Activated naive CD4-positive, alpha-beta T cell treated with anti-CD3 and anti-CD28 coated beads, Interleukin-2, amount 50 U/mL, for 24 hours (primary cell): Measurements from ENCODE around the gene STX2.
A peak's percentile ranks its signal among the peaks of the same experiment; 100 is the strongest.

Experiments
- H3K27ac Mint-ChIP-seq: one replicate; pipeline ENCODE4 v1.8.0; 2021; ENCODE audit warnings: mild to moderate bottlenecking, mixed read lengths
- H3K27me3 Mint-ChIP-seq: one replicate; pipeline ENCODE4 v1.8.0; 2021; ENCODE audit warnings: mixed read lengths
- H3K36me3 Mint-ChIP-seq: one replicate; pipeline ENCODE4 v1.8.0; 2021; ENCODE audit warnings: mixed read lengths
- H3K4me1 Mint-ChIP-seq: one replicate; pipeline ENCODE4 v1.8.0; 2021; ENCODE audit warnings: mixed read lengths
- H3K4me3 Mint-ChIP-seq: one replicate; pipeline ENCODE4 v1.8.0; 2021; ENCODE audit warnings: mild to moderate bottlenecking, mixed read lengths
- H3K9me3 Mint-ChIP-seq: one replicate; pipeline ENCODE4 v1.8.0; 2021; ENCODE audit warnings: mixed read lengths

The STX2 gene

GRCh38 chr12:130826151-130826801 is 12.8 kb downstream of the STX2 start:
- no peaks in the 10 kb centered on the region for H3K27me3 Mint-ChIP-seq

GRCh38 chr12:130825771-130826150 is 13.3 kb downstream of the STX2 start:
- Mint-ChIP-seq H3K27ac (no peak overlapping the region), H3K4me3 (no peak overlapping the region), H3K9me3 (no peaks in the 10 kb centered on the region), H3K27me3 (no peaks in the 10 kb centered on the region), H3K36me3 (peaks cover 3% of the 10 kb centered on the region), H3K4me1 (peaks cover 17% of the 10 kb centered on the region)

More at GRCh38 chr12:130826151-130826801, 12.8 kb downstream of the STX2 start:
- H3K9me3 Mint-ChIP-seq, result no peaks in the 10 kb centered on the region
- no peak overlapping the region for H3K4me3 Mint-ChIP-seq
- H3K4me1 Mint-ChIP-seq, result peaks cover 17% of the 10 kb centered on the region
- H3K36me3 Mint-ChIP-seq, result peaks cover 2% of the 10 kb centered on the region
- no peak overlapping the region for H3K27ac Mint-ChIP-seq

GRCh38 chr12:130819681-130820080 is 19.4 kb downstream of the STX2 start:
- H3K36me3 Mint-ChIP-seq, result peaks cover 5% of the 10 kb centered on the region
- H3K4me1 Mint-ChIP-seq, result peaks cover 11% of the 10 kb centered on the region

GRCh38 chr12:130818635-130819576 is 20.1 kb downstream of the STX2 start:
- Mint-ChIP-seq H3K36me3 (peaks cover 7% of the 10 kb centered on the region), H3K27me3 (no peaks in the 10 kb centered on the region), H3K4me1 (peaks cover 11% of the 10 kb centered on the region), H3K27ac (no peak overlapping the region), H3K9me3 (no peaks in the 10 kb centered on the region), H3K4me3 (peak overlapping the region; percentile 92)

More at GRCh38 chr12:130819681-130820080, 19.4 kb downstream of the STX2 start:
- Mint-ChIP-seq H3K4me3 (peak overlapping the region; percentile 33), H3K9me3 (no peaks in the 10 kb centered on the region), H3K27me3 (no peaks in the 10 kb centered on the region), H3K27ac (no peak overlapping the region)

GRCh38 chr12:130818272-130818634 is 20.8 kb downstream of the STX2 start:
- Mint-ChIP-seq H3K4me3 (peak overlapping the region; percentile 92), H3K27me3 (no peaks in the 10 kb centered on the region), H3K4me1 (peaks cover 11% of the 10 kb centered on the region), H3K36me3 (peaks cover 5% of the 10 kb centered on the region), H3K27ac (no peak overlapping the region), H3K9me3 (no peaks in the 10 kb centered on the region)

GRCh38 chr12:130817804-130818203 is 21.2 kb downstream of the STX2 start:
- H3K27me3 Mint-ChIP-seq, result no peaks in the 10 kb centered on the region
- peak overlapping the region; percentile 11 for H3K4me3 Mint-ChIP-seq
- H3K4me1 Mint-ChIP-seq, result peaks cover 11% of the 10 kb centered on the region
- H3K9me3 Mint-ChIP-seq, result no peaks in the 10 kb centered on the region
- H3K36me3 Mint-ChIP-seq, result peaks cover 5% of the 10 kb centered on the region
- no peak overlapping the region for H3K27ac Mint-ChIP-seq

GRCh38 chr12:130816097-130816496 is 23.0 kb downstream of the STX2 start:
- no peak overlapping the region for H3K4me3 Mint-ChIP-seq
- peaks cover 11% of the 10 kb centered on the region for H3K4me1 Mint-ChIP-seq
- H3K36me3 Mint-ChIP-seq, result peaks cover 7% of the 10 kb centered on the region
- no peak overlapping the region for H3K27ac Mint-ChIP-seq
- no peaks in the 10 kb centered on the region for H3K9me3 Mint-ChIP-seq
- H3K27me3 Mint-ChIP-seq, result no peaks in the 10 kb centered on the region

GRCh38 chr12:130815028-130815741 is 23.9 kb downstream of the STX2 start:
- no peaks in the 10 kb centered on the region for H3K9me3 Mint-ChIP-seq
- H3K4me1 Mint-ChIP-seq, result peaks cover 11% of the 10 kb centered on the region
- peaks cover 5% of the 10 kb centered on the region for H3K36me3 Mint-ChIP-seq
- no peak overlapping the region for H3K4me3 Mint-ChIP-seq
- H3K27me3 Mint-ChIP-seq, result no peaks in the 10 kb centered on the region
- H3K27ac Mint-ChIP-seq, result no peak overlapping the region

GRCh38 chr12:130813949-130814348 is 25.1 kb downstream of the STX2 start:
- no peak overlapping the region for H3K4me3 Mint-ChIP-seq
- H3K36me3 Mint-ChIP-seq, result peaks cover 7% of the 10 kb centered on the region
- peaks cover 11% of the 10 kb centered on the region for H3K4me1 Mint-ChIP-seq
- H3K27me3 Mint-ChIP-seq, result no peaks in the 10 kb centered on the region
- H3K9me3 Mint-ChIP-seq, result no peaks in the 10 kb centered on the region
- no peak overlapping the region for H3K27ac Mint-ChIP-seq

GRCh38 chr12:130813436-130813835 is 25.6 kb downstream of the STX2 start:
- H3K4me3 Mint-ChIP-seq, result no peak overlapping the region
- H3K27me3 Mint-ChIP-seq, result no peaks in the 10 kb centered on the region
- no peaks in the 10 kb centered on the region for H3K9me3 Mint-ChIP-seq
- peaks cover 9% of the 10 kb centered on the region for H3K4me1 Mint-ChIP-seq
- H3K27ac Mint-ChIP-seq, result no peak overlapping the region
- peaks cover 9% of the 10 kb centered on the region for H3K36me3 Mint-ChIP-seq

GRCh38 chr12:130809791-130810190 is 29.3 kb downstream of the STX2 start:
- no peaks in the 10 kb centered on the region for H3K27me3 Mint-ChIP-seq
- no peaks in the 10 kb centered on the region for H3K4me1 Mint-ChIP-seq
- H3K36me3 Mint-ChIP-seq, result peaks cover 28% of the 10 kb centered on the region
- no peak overlapping the region for H3K4me3 Mint-ChIP-seq
- no peak overlapping the region for H3K27ac Mint-ChIP-seq
- H3K9me3 Mint-ChIP-seq, result no peaks in the 10 kb centered on the region

GRCh38 chr12:130807309-130807708 is 31.7 kb downstream of the STX2 start:
- H3K36me3 Mint-ChIP-seq, result peaks cover 35% of the 10 kb centered on the region
- H3K27me3 Mint-ChIP-seq, result no peaks in the 10 kb centered on the region
- no peaks in the 10 kb centered on the region for H3K4me1 Mint-ChIP-seq
- H3K9me3 Mint-ChIP-seq, result no peaks in the 10 kb centered on the region
- H3K4me3 Mint-ChIP-seq, result no peak overlapping the region
- no peak overlapping the region for H3K27ac Mint-ChIP-seq

GRCh38 chr12:130806574-130806973 is 32.5 kb downstream of the STX2 start:
- no peaks in the 10 kb centered on the region for H3K9me3 Mint-ChIP-seq
- peaks cover 32% of the 10 kb centered on the region for H3K36me3 Mint-ChIP-seq
- no peaks in the 10 kb centered on the region for H3K27me3 Mint-ChIP-seq
- H3K4me3 Mint-ChIP-seq, result no peak overlapping the region
- H3K4me1 Mint-ChIP-seq, result no peaks in the 10 kb centered on the region
- H3K27ac Mint-ChIP-seq, result no peak overlapping the region

- Mint-ChIP-seq H3K4me1 (no peaks in the 10 kb centered on the region), H3K36me3 (peaks cover 32% of the 10 kb centered on the region), H3K27ac (no peak overlapping the region), H3K4me3 (no peak overlapping the region), H3K9me3 (no peaks in the 10 kb centered on the region), H3K27me3 (no peaks in the 10 kb centered on the region)
Observed at GRCh38 chr12:130805635-130806034, 33.4 kb downstream of the STX2 start.

- Mint-ChIP-seq H3K9me3 (no peaks in the 10 kb centered on the region), H3K4me3 (no peak overlapping the region), H3K27me3 (no peaks in the 10 kb centered on the region), H3K27ac (no peak overlapping the region), H3K4me1 (no peaks in the 10 kb centered on the region), H3K36me3 (peaks cover 34% of the 10 kb centered on the region)
Observed at GRCh38 chr12:130804216-130804615, 34.8 kb downstream of the STX2 start.

- Mint-ChIP-seq H3K4me1 (no peaks in the 10 kb centered on the region), H3K27me3 (no peaks in the 10 kb centered on the region), H3K9me3 (no peaks in the 10 kb centered on the region), H3K27ac (no peak overlapping the region), H3K36me3 (peaks cover 32% of the 10 kb centered on the region), H3K4me3 (no peak overlapping the region)
Observed at GRCh38 chr12:130803702-130804101, 35.3 kb downstream of the STX2 start.
